Stimulated activated CD4-positive, alpha-beta T cell treated with anti-CD3 and anti-CD28 coated beads, Interleukin-1b, Interleukin-23, amount 100 ng/mL, for 48 hours (primary cell): ENCODE data around the gene TRIM39.
"Not testable (repeated sequence)": the region's sequence is repeated elsewhere in the genome, so short reads cannot be mapped to it uniquely, and the experiment has no call there.

ENCODE experiments used
- DNase-seq: peaks from one replicate; pipeline ENCODE4 v3.0.0-alpha.2; 2020

TRIM39 gene

GRCh38 chr6:30369280-30369679 is 42.6 kb downstream of the TRIM39 start:
- DNase-seq = not testable (repeated sequence)

GRCh38 chr6:30378290-30378937 is 51.7 kb downstream of the TRIM39 start:
- no peak for DNase-seq

GRCh38 chr6:30380464-30380863 is 53.7 kb downstream of the TRIM39 start:
- no peak for DNase-seq

DNA sequence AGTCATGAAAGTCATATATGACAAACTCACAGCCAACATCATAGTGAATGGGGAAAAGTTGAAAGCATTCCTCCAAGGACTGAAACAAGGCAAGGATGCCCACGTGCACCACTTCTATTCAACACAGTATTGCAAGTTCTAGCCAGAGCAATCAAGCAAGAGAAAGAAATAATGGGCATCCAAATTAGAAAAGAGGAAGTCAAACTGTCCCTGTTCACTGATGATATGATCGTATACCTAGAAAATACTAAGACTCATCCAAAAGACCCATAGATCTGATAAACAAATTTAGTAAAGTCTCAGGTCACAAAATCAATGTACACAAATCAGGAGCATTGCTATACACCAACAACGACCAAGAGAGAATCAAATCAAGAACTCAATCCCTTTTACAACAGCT is 59.4 kb downstream of the TRIM39 start:
- no peak for DNase-seq

DNA sequence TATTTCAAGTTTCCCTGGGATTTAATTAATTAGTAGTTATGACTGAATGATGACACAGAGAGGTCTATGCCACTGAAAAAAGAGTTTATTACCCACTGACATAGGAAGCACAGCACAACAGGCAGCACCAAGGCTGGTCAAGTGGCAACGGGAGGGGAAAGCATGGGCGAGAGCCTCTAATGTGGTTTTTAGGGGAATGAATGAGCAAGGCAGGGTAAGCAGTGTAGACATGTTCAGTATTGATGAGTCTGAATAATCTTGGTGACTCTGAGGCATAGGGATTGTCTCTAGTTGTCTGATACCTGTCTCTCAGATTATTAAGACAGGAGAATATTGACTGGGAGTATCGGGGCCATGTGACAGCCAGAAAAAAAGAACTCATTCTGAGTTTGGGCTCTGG is 64.5 kb downstream of the TRIM39 start:
- no peak for DNase-seq
